OCI-LY3 (cell line): ENCODE data around the gene SASS6.
"Not testable (repeated sequence)": the region's sequence is repeated elsewhere in the genome, so short reads cannot be mapped to it uniquely, and the experiment has no call there.

ENCODE experiments used
- H2AFZ ChIP-seq: fragments of 200-600, 300-600 bp; shearing (Covaris generic); 2 replicates; pipeline ENCODE4 v1.6.0; 2014; ENCODE audit warnings: antibody characterized with exemption, low read depth, low read length
- H3K27ac ChIP-seq: fragments of 200-600, 300-600 bp; sonication (generic); 2 replicates; pipeline ENCODE4 v1.5.1; 2014; ENCODE audit warnings: mild to moderate bottlenecking, low read length, moderate library complexity, mixed read lengths
- H3K27me3 ChIP-seq: fragments of 200-600, 300-600 bp; sonication (generic); 2 replicates; pipeline ENCODE4 v1.6.1; 2014; ENCODE audit warnings: low read depth, low read length, mixed read lengths
- H3K36me3 ChIP-seq: fragments of 200-600, 300-600 bp; sonication (generic); replicated peaks from 2 replicates; pipeline ENCODE3; 2014; ENCODE audit warnings: low read depth, low read length, mixed read lengths
- H3K4me1 ChIP-seq: fragments of 300-600, 200-600 bp; sonication (generic); 2 replicates; pipeline ENCODE4 v1.6.1; 2014; ENCODE audit warnings: low read length, mixed read lengths
- H3K4me2 ChIP-seq: fragments of 200-600, 300-600 bp; sonication (generic); 2 replicates; pipeline ENCODE4 v1.6.1; 2014; ENCODE audit warnings: low read length, mixed read lengths
- H3K4me3 ChIP-seq: fragments of 300-600, 200-600 bp; sonication (generic); 2 replicates; pipeline ENCODE4 v1.5.1; 2014; ENCODE audit warnings: antibody characterized with exemption, mild to moderate bottlenecking, low read length, moderate library complexity
- H3K79me2 ChIP-seq: fragments of 300-600, 200-600 bp; shearing (Covaris generic); 2 replicates; pipeline ENCODE4 v1.6.1; 2014; ENCODE audit warnings: mild to moderate bottlenecking, low read length, mixed read lengths
- H3K9ac ChIP-seq: fragments of 300-600, 200-600 bp; shearing (Covaris generic); 2 replicates; pipeline ENCODE4 v1.6.0; 2014; ENCODE audit warnings: mild to moderate bottlenecking, low read length, moderate library complexity
- H3K9me3 ChIP-seq: fragments of 200-600, 300-600 bp; shearing (Covaris generic); 2 replicates; pipeline ENCODE4 v1.6.1; 2014; ENCODE audit warnings: low read length, mixed read lengths; ENCODE audit not compliant: insufficient read depth
- H4K20me1 ChIP-seq: fragments of 200-600, 300-600 bp; sonication (generic); 2 replicates; pipeline ENCODE4 v1.6.1; 2016; ENCODE audit warnings: low read length, mixed read lengths; ENCODE audit not compliant: insufficient read depth
- EZH2phosphoT487 ChIP-seq: fragments of 200-600 bp; shearing (Covaris generic); IDR thresholded peaks from 2 replicates; pipeline ENCODE4 v1.6.1; 2018; ENCODE audit warnings: antibody characterized with exemption, mixed run types, low read depth
- TF ChIP-seq, protein P1 (sequence below): fragments of 200-600, 300-600 bp; sonication (generic); IDR thresholded peaks from 2 replicates; pipeline ENCODE4 v1.5.1; 2014; ENCODE audit warnings: antibody characterized with exemption, low read length, low read depth

The SASS6 gene

GRCh38 chr1:100051893-100052292, 80.8 kb downstream of the SASS6 start:
- peaks cover 45% of the 10 kb centered on the region for H3K4me1 ChIP-seq
- H3K27me3 ChIP-seq: no peaks in the 10 kb centered on the region
- peaks cover 92% of the 10 kb centered on the region for H3K79me2 ChIP-seq
- no peak for TF ChIP-seq EZH2phosphoT487
- TF ChIP-seq, protein P1, sequence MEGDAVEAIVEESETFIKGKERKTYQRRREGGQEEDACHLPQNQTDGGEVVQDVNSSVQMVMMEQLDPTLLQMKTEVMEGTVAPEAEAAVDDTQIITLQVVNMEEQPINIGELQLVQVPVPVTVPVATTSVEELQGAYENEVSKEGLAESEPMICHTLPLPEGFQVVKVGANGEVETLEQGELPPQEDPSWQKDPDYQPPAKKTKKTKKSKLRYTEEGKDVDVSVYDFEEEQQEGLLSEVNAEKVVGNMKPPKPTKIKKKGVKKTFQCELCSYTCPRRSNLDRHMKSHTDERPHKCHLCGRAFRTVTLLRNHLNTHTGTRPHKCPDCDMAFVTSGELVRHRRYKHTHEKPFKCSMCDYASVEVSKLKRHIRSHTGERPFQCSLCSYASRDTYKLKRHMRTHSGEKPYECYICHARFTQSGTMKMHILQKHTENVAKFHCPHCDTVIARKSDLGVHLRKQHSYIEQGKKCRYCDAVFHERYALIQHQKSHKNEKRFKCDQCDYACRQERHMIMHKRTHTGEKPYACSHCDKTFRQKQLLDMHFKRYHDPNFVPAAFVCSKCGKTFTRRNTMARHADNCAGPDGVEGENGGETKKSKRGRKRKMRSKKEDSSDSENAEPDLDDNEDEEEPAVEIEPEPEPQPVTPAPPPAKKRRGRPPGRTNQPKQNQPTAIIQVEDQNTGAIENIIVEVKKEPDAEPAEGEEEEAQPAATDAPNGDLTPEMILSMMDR: no peak
- H3K9ac ChIP-seq: no peak overlapping the region
- no peak overlapping the region for H3K27ac ChIP-seq
- no peak overlapping the region for H3K4me3 ChIP-seq
- no peak overlapping the region for H2AFZ ChIP-seq
- H4K20me1 ChIP-seq: peaks cover 19% of the 10 kb centered on the region
- H3K4me2 ChIP-seq: no peak overlapping the region
- H3K9me3 ChIP-seq: no peaks in the 10 kb centered on the region
- H3K36me3 ChIP-seq: peaks cover 5% of the 10 kb centered on the region

DNA sequence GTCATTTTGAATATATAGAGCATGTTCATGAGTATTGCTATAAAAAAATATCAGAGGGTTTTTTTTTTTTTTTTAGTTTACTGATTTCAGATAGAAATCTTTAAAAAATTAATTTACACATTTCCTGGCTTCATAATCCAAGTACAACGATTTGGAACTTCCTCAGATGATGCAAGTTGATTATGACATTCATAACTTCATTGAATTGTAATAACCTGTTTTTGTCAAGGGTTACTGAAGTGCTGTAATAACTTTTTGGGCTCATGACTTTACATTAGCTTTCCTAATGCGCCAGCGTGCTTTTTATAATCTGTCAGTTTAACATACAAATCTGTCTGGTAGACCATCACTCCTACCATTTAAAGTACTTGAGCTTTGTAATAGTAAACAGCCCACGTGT, 81.3 kb downstream of the SASS6 start:
- Histone ChIP-seq H3K27ac (no peak overlapping the region), H3K4me1 (peaks cover 48% of the 10 kb centered on the region), H3K9ac (no peak overlapping the region), H3K79me2 (peaks cover 92% of the 10 kb centered on the region), H3K4me3 (no peak overlapping the region), H3K27me3 (no peaks in the 10 kb centered on the region), H3K4me2 (no peak overlapping the region), H3K36me3 (peaks cover 5% of the 10 kb centered on the region), H4K20me1 (peaks cover 19% of the 10 kb centered on the region), H2AFZ (no peak overlapping the region), H3K9me3 (no peaks in the 10 kb centered on the region)
- TF ChIP-seq, protein P1: no peak
- TF ChIP-seq EZH2phosphoT487: no peak

DNA sequence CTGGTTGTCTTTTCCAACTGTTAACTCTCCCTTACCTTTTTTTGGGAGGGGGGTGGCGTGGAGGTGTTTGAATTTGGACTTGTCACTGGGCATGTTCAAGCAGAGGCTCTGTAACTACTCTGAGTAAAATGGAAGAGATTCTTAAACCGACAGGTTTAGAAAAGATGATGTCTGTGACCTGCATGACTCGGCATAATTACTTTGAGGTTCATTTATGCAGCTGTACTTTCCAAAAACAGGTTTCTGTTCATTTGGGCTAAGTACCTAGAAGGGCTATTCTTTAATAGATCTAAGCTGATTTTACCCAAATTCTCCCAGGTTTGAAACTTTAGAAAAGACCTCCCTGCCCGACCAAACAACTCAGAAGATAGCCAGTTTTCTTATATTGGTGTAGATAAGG, 82.6 kb downstream of the SASS6 start:
- no peaks in the 10 kb centered on the region for H3K27me3 ChIP-seq
- H3K4me2 ChIP-seq: peak overlapping the region; percentile 72
- peaks cover 96% of the 10 kb centered on the region for H3K79me2 ChIP-seq
- peak overlapping the region; percentile 30 for H3K9ac ChIP-seq
- peak overlapping the region; percentile 63 for H3K27ac ChIP-seq
- peak overlapping the region; percentile 55 for H3K4me3 ChIP-seq
- H3K9me3 ChIP-seq: no peaks in the 10 kb centered on the region
- H4K20me1 ChIP-seq: peaks cover 24% of the 10 kb centered on the region
- H3K4me1 ChIP-seq: peaks cover 60% of the 10 kb centered on the region
- H3K36me3 ChIP-seq: peaks cover 7% of the 10 kb centered on the region
- no peak for TF ChIP-seq EZH2phosphoT487
- TF ChIP-seq, protein P1: no peak
- no peak overlapping the region for H2AFZ ChIP-seq

DNA sequence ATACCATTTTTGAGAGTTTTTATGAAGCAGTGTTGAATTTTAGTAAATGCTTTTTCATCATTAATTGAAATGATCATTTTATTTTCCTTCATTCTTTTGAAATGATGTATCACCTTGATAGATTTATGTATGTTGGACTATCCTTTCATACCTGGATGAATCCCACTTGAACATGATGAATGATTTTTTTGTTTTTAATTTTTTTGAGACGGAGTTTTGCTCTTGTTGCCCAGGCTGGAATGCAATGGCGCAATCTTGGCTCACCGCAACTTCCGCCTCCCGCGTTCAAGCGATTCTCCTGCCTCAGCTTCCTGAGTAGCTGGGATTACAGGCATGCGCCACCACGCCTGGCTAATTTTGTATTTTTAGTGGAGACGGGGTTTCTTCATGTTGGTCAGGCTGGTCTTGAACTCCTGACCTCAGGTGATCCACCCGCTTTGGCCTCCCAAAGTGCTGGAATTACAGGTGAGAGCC, 85.5 kb downstream of the SASS6 start:
- Histone ChIP-seq H3K4me3 (peak overlapping the region; percentile 68), H3K27ac (peak overlapping the region; percentile 85), H3K9ac (peak overlapping the region; percentile 59), H3K4me1 (peaks cover 54% of the 10 kb centered on the region), H3K79me2 (peaks cover 100% of the 10 kb centered on the region), H4K20me1 (peaks cover 44% of the 10 kb centered on the region), H3K4me2 (peak overlapping the region; percentile 87)
- not testable (repeated sequence) for H3K9me3 ChIP-seq, H2AFZ ChIP-seq, H3K27me3 ChIP-seq, H3K36me3 ChIP-seq

GRCh38 chr1:100045206-100045605, 87.5 kb downstream of the SASS6 start:
- H2AFZ ChIP-seq: no peak overlapping the region
- H3K4me3 ChIP-seq: no peak overlapping the region
- no peaks in the 10 kb centered on the region for H3K27me3 ChIP-seq
- TF ChIP-seq EZH2phosphoT487: no peak
- TF ChIP-seq, protein P1: no peak
- peak overlapping the region; percentile 17; the same call in 1 of the 2 replicates for H3K4me2 ChIP-seq
- H3K79me2 ChIP-seq: peaks cover 100% of the 10 kb centered on the region
- no peak overlapping the region for H3K27ac ChIP-seq
- no peak overlapping the region for H3K9ac ChIP-seq
- peaks cover 5% of the 10 kb centered on the region for H3K36me3 ChIP-seq
- H3K9me3 ChIP-seq: no peaks in the 10 kb centered on the region
- H3K4me1 ChIP-seq: peaks cover 60% of the 10 kb centered on the region
- peaks cover 61% of the 10 kb centered on the region for H4K20me1 ChIP-seq
